NCI-H2196 (cell line): Measurements from ENCODE around the gene IL1RAPL1.

Source experiments
- DNase-seq: peaks from one replicate; lab custom pipeline; 2025; ENCODE audit not compliant: unreplicated experiment; lab: John Stamatoyannopoulos, UW

The IL1RAPL1 gene

GRCh38 chrX:29858714-29859113, 1271.5 kb downstream of the IL1RAPL1 start:
- DNase-seq: no peak

DNA sequence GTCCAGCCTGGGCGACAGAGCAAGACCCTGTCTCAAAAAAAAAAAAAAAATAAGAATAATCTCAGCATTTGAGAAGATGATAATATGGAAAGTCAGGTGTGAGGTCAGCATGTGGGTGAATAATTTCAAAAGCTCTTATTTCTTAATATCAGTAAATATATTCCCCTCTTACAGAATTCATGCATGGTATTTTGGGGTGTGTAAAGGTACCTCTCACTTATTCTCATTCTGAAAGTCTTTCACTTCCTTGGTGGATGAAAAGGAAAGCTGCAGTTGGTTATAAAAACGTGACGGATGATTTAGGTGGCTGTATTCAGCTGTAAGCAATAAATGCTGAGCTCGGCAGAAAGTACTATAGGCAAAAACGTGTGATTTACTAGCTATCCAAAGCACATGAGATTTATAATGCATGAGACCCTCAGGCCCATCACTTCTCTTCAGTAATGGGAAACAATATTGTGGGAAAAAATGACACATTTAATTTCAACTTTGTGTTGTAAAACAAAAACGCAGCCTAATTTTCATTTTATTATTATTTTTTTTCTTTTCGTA, 1275.0 kb downstream of the IL1RAPL1 start:
- DNase-seq: no peak

GRCh38 chrX:29867971-29868370, 1280.7 kb downstream of the IL1RAPL1 start:
- no peak for DNase-seq

GRCh38 chrX:29869837-29870236, 1282.6 kb downstream of the IL1RAPL1 start:
- DNase-seq: no peak

- no peak for DNase-seq
Measured at GRCh38 chrX:29870608-29871007, 1283.4 kb downstream of the IL1RAPL1 start.

DNA sequence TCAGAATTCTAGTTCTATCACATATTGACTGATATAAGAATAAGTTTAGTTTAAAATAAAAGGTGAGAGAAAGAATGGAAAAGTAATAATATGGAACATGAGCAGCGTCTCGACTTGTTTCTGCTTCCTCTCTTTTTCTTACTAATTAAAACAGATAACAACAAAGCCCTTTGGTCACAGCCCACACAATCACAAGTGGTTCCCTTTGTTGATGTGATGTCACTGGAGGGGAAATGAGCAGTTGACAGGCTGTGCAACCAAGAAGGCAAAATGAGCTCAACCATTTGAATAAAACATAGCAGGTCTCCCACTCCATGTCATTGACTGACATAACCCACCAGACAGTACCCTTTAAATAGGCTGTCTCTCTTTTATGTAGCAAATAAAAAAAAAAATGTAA, 1285.6 kb downstream of the IL1RAPL1 start:
- no peak for DNase-seq

- no peak for DNase-seq
Measured at GRCh38 chrX:29876733-29877132, 1289.5 kb downstream of the IL1RAPL1 start.

- DNase-seq: no peak
Measured at GRCh38 chrX:29880977-29881376, 1293.7 kb downstream of the IL1RAPL1 start.

DNA sequence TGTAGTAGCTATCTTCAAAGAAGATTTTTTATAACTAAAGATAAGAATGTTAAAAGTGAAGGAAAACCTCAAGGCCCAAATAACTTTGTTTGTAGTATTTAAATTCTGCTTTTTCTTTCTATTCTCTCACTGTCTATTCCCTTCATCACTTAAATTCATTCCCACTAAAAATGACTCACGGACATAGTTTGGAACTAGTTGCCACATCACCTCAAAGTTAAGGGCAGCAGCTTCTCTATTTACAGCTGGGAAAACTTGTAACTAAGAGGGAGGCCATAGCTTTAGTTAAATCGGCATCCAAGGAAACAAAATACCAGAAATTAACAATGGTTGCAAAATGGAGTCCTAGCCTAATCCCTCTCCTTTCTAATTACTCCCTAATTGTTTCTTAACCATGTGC, 1302.8 kb downstream of the IL1RAPL1 start:
- no peak for DNase-seq

DNA sequence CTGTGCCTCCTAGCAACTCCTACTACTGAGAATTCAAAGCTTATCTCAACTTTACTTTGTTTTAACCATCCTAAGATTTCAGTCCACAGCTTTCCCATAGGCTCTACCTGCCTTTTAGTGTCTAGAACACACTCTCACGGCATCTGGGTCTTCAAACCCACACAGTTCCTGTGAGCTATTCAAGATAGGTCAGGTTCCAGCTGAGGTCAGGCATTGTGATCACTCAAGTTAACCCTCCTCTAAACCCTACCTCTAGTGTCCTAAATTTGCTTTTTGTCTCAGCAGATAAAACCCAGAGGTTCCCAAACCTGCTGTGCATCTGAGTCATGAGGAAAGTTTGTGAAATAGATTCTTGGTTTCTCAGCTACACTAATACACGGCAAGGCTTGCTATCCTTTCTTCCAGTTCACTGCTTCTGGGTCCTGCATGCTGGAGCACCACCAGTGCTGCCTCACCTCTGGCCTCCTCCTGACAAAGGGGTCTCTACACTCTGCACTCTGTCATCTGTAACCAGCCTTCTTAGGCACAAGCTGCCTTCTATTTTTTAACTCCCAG, 1303.5 kb downstream of the IL1RAPL1 start:
- no peak for DNase-seq

GRCh38 chrX:29902004-29902403, 1314.8 kb downstream of the IL1RAPL1 start:
- DNase-seq: no peak

GRCh38 chrX:29903360-29903759, 1316.1 kb downstream of the IL1RAPL1 start:
- no peak for DNase-seq

- DNase-seq: no peak
Measured at GRCh38 chrX:29911673-29912072, 1324.4 kb downstream of the IL1RAPL1 start.

- DNase-seq: no peak
Measured at GRCh38 chrX:29913647-29914046, 1326.4 kb downstream of the IL1RAPL1 start.

DNA sequence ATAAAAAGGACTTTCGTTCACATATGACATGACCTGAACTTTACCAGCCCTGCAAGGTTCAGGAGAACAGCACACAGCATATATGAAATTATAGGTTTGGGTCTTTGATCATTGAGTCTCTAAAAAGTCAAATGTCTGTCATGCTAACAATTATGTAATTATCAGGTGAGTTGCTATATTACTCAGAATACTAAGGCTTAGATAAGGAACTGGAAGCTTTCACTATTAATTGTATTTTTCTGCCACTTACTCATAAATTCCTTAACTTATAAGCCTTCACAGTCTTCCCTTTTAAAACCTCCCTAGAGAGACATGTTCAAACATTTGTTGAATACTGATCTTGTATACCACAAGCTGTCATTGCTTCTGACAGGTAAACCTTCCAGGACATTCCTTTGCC, 1335.4 kb downstream of the IL1RAPL1 start:
- no peak for DNase-seq

GRCh38 chrX:29926056-29926455, 1338.8 kb downstream of the IL1RAPL1 start:
- DNase-seq: no peak

DNA sequence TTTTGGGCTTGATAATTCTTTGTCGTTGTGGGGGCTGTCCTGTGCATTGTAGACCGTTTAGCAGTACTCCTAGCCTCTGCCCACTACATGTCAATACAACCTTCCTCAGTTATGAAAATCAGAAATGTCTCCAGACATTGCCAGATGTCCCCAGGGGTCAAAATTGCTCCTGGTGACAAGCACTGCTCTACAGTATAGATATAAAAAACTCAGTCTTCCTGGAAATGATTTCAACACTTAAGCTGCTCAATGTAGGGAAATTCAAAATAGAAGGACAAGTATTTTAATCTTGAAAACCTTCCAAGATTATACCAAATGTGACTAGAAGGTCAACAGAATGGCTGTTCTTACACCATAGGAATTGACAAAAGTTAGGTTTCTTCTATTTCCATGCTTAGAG, 1339.4 kb downstream of the IL1RAPL1 start:
- DNase-seq: no peak

DNA sequence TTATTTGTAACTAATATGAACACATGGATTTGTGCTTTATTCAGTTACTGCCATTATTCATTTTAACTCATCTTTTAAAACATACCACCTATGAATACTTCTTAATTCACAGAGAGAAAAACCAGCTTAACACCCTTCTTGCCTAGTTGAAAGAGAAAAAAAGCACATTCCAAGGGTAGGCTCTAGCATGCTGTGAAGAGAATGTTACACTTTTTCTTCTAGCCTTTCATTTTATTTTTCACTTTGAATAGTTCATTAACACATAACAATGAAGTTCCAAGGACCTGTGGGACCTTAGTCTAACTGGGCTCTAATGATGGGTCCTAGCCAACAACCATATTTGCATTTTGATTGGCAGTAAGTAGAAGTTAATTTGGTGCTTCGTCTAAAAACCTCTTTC, 1348.2 kb downstream of the IL1RAPL1 start:
- no peak for DNase-seq

DNA sequence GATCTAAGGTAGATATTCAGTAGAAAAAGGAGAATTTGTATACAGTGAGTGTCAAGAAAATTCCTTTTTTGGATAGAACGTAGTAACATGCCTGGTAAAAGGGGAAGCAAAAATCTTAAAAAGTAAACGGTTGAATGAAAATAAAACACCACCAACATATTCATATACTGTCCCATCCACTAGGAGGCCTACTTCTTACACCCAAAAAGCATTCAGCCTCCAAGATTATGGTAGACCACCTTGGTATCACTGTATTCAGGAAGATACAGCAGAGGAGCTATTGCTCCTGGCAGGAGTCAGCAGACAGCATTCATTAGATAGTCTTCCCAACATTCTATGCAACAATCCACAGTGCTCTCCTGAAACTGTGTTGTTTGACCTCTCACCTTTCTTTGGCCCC, 1353.5 kb downstream of the IL1RAPL1 start:
- DNase-seq: no peak

DNA sequence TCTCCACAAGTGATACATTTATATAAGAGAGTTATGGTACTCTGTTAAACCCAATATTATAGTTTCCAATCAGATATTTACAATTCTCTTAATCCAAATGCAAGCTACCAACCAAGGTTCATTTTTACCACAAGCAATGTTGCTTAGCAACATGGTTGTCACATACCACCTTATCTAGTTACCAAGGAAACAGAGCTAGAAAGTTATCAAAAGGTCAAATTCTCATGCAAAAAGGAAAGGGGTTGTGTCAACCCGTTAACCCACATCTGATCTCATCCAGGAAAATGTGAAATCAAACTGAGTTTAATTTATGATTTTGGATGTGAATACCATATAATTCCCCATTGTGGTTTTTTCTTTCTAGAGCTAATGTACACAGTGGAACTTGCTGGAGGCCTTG, 1354.0 kb downstream of the IL1RAPL1 start:
- no peak for DNase-seq

DNA sequence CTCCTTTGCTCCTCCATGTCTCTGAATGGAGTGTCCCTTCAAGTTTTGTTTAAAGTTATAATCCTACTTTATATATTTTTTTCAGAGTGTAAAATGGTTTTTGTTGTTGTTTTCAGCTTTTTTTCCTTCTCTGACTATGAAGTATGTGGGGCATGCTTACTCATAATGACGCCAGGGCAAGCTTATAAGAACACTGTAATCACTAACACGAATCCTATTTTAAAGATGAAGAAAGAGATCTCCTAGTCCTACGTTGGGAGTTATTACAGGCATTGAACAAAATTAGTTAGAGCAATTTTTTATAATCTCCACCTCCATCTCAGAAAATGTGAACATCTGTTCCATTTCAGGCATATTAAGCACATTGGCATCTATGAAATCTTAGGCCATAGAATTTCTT, 1360.0 kb downstream of the IL1RAPL1 start:
- DNase-seq: no peak

GRCh38 chrX:29948653-29949052, 1361.4 kb downstream of the IL1RAPL1 start:
- no peak for DNase-seq

GRCh38 chrX:29952016-29952415, 1364.8 kb downstream of the IL1RAPL1 start:
- DNase-seq: no peak
